NCI-H2171 treated with DMSO at 0.1 percent for 48 hours (cell line): Measurements from ENCODE around the gene CCDC6.
"Not testable (repeated sequence)": the region's sequence is repeated elsewhere in the genome, so short reads cannot be mapped to it uniquely, and the experiment has no call there.

Source experiments
- DNase-seq: peaks from one replicate; lab custom pipeline; 2025; lab: John Stamatoyannopoulos, UW

Gene CCDC6

GRCh38 chr10:59905731-59906416, 482 bp downstream of the CCDC6 start:
- DNase-seq, result no peak

- peak; percentile 33 for DNase-seq
These were observed 1.2 kb downstream of the CCDC6 start for GRCh38 chr10:59905066-59905730.

- DNase-seq, result no peak
These were observed 1.8 kb downstream of the CCDC6 start for GRCh38 chr10:59904426-59905065.

GRCh38 chr10:59903871-59904270, 2.5 kb downstream of the CCDC6 start:
- no peak for DNase-seq

- DNase-seq, result no peak
These were observed 4.3 kb downstream of the CCDC6 start for GRCh38 chr10:59902016-59902415.

GRCh38 chr10:59901470-59901869, 4.9 kb downstream of the CCDC6 start:
- no peak for DNase-seq

- no peak for DNase-seq
These were observed 6.2 kb downstream of the CCDC6 start for GRCh38 chr10:59900048-59900727.

GRCh38 chr10:59898125-59898835, 8.1 kb downstream of the CCDC6 start:
- no peak for DNase-seq

GRCh38 chr10:59896191-59896590, 10.2 kb downstream of the CCDC6 start:
- no peak for DNase-seq

- DNase-seq, result no peak
These were observed 10.7 kb downstream of the CCDC6 start for GRCh38 chr10:59895629-59896116.

- DNase-seq, result no peak
These were observed 12.2 kb downstream of the CCDC6 start for GRCh38 chr10:59894114-59894513.

- no peak for DNase-seq
These were observed 13.7 kb downstream of the CCDC6 start for GRCh38 chr10:59892697-59893096.

- no peak for DNase-seq
These were observed 14.4 kb downstream of the CCDC6 start for GRCh38 chr10:59891936-59892335.

- DNase-seq, result no peak
These were observed 15.0 kb downstream of the CCDC6 start for GRCh38 chr10:59891349-59891748.

- peak; percentile 76 for DNase-seq
These were observed 17.4 kb downstream of the CCDC6 start for GRCh38 chr10:59888781-59889435.

- no peak for DNase-seq
These were observed 18.2 kb downstream of the CCDC6 start for GRCh38 chr10:59887972-59888640.

- no peak for DNase-seq
These were observed 19.4 kb downstream of the CCDC6 start for GRCh38 chr10:59887006-59887405.

- no peak for DNase-seq
These were observed 20.8 kb downstream of the CCDC6 start for GRCh38 chr10:59885430-59886134.

GRCh38 chr10:59884893-59885292, 21.5 kb downstream of the CCDC6 start:
- not testable (repeated sequence) for DNase-seq

GRCh38 chr10:59881640-59882039, 24.7 kb downstream of the CCDC6 start:
- no peak for DNase-seq
